ENCODE results near the gene FBXO45.

DNA sequence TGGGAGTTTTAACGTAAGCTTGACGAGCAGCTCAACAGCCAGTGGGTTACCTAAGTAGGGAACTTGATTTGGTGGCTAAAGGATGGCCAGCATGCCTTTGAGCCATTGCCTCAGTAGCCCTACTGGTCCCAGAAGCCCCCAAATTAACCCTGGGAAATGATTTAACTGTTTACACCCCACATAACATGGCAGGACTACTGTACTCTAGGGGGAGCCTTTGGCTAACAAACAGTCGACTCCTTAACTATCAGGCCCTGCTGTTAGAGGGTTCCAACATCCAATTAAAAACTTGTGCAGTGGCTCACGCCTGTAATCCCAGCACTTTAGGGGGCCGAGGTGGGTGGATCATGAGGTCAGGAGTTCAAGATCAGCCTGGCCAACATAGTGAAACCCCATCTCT, 43.9 kb upstream of the FBXO45 start:
- TF ChIP-seq POLR2A (IDR thresholded peaks at IDR 0.05), result no peak
- no peak for TF ChIP-seq POLR2AphosphoS5 (IDR thresholded peaks at IDR 0.05)
